Globus pallidus (tissue), 1 donor: ENCODE results near the gene TET2.
"Not testable (repeated sequence)": the region's sequence is repeated elsewhere in the genome, so short reads cannot be mapped to it uniquely, and the experiment has no call there.

Experiments used
- DNase-seq: peaks from one replicate; pipeline ENCODE4 v3.0.0-alpha.2; 2015; ENCODE audit warnings: low spot score

TET2 gene

GRCh38 chr4:105288121-105288520 is 141.4 kb downstream of the TET2 start:
- DNase-seq: no peak

GRCh38 chr4:105291925-105292324 is 145.2 kb downstream of the TET2 start:
- DNase-seq: no peak

GRCh38 chr4:105293360-105293759 is 146.7 kb downstream of the TET2 start:
- no peak for DNase-seq

- DNase-seq: no peak
Measured at GRCh38 chr4:105296672-105297071, 150.0 kb downstream of the TET2 start.

GRCh38 chr4:105299027-105299426 is 152.4 kb downstream of the TET2 start:
- not testable (repeated sequence) for DNase-seq

GRCh38 chr4:105304085-105304484 is 157.4 kb downstream of the TET2 start:
- DNase-seq: no peak

GRCh38 chr4:105305019-105305836 is 158.6 kb downstream of the TET2 start:
- DNase-seq: no peak

- DNase-seq: no peak
Measured at GRCh38 chr4:105306158-105306781, 159.6 kb downstream of the TET2 start.

- DNase-seq: no peak
Measured at GRCh38 chr4:105306820-105307219, 160.1 kb downstream of the TET2 start.

GRCh38 chr4:105318486-105318885 is 171.8 kb downstream of the TET2 start:
- DNase-seq: no peak

GRCh38 chr4:105327222-105327621 is 180.5 kb downstream of the TET2 start:
- no peak for DNase-seq

GRCh38 chr4:105327956-105328355 is 181.3 kb downstream of the TET2 start:
- DNase-seq: no peak

- no peak for DNase-seq
Measured at GRCh38 chr4:105329081-105329480, 182.4 kb downstream of the TET2 start.
